ENCODE measurements around the gene PDCD6IP. TPM values are rescaled to one million over a fixed set of nuclear protein-coding genes. Genes with fewer than 3 reads are reported as not detected.

Gene PDCD6IP
- total RNA-seq, 1 donor from 2014 or later = 168 TPM

DNA sequence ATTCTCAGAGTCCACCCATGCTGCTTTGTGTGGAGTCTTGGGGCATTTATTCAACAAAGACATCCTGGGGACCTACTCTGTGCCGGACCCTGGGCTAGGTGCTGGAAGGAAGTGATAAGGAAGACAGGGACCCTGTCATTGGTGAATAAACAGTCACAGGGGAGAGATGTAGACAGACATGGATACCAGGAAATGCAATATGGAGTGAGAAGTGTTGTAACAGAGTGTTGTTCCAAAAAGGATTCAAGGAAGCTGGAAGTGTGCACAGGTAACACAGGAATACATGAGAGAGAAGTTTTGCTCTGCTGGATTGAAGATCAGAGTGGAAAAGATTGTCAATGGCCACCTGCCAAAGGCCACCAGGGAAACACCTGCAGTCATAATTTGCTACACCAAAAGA, 89.0 kb downstream of the PDCD6IP start:
- DNase-seq (ENCODE audit: low spot score) = no peak

- no peak for DNase-seq (ENCODE audit: low spot score)
These were observed 91.1 kb downstream of the PDCD6IP start for GRCh38 chr3:33889394-33890039.

DNA sequence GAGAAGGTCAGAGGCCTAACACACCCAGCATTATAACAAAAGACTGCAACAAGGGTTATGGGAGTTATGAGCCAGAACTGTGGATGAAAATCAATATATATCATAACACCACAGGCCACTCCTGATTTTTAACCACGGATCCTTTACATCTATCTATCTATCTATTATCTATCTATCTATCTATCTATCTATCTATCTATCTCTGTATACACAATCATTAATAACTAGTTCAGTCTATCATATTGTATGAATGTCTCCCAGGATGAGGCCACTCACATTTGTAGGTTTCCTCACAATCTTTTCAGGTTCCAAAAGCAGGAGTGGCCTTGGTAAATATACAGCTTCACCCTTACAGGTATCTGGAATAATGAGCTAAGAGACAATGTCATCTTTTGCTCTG, 94.2 kb downstream of the PDCD6IP start:
- DNase-seq (ENCODE audit: low spot score) = no peak

GRCh38 chr3:33895658-33896057, 97.2 kb downstream of the PDCD6IP start:
- no peak for DNase-seq (ENCODE audit: low spot score)

- DNase-seq (ENCODE audit: low spot score) = no peak
These were observed 98.9 kb downstream of the PDCD6IP start for GRCh38 chr3:33897306-33897705.

DNA sequence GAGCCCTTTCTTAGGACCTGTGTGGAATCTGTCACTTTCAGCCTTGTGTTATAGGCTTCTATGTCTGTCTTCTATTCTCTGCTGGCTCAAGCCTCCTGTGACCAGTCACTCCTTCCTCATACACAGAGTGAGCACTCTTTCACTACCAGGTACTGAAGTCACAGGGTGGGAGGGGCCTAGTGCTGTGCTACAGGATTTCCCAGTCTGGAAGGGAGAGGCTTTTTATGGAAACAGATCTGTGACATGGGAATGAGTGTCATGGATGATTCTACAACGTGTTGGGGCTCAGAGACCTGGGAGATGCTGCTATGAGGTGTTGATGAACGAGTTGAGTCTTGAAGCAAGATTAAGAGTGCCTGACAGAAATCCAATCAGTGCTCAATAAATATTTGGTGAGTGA, 100.5 kb downstream of the PDCD6IP start:
- no peak for DNase-seq (ENCODE audit: low spot score)

- no peak for DNase-seq (ENCODE audit: low spot score)
These were observed 102.0 kb downstream of the PDCD6IP start for GRCh38 chr3:33900440-33900808.

GRCh38 chr3:33900809-33901505, 102.5 kb downstream of the PDCD6IP start:
- peak; percentile 73 for DNase-seq (ENCODE audit: low spot score)

GRCh38 chr3:33901862-33902563, 103.6 kb downstream of the PDCD6IP start:
- no peak for DNase-seq (ENCODE audit: low spot score)

- no peak for DNase-seq (ENCODE audit: low spot score)
These were observed 106.3 kb downstream of the PDCD6IP start for GRCh38 chr3:33904730-33905129.

GRCh38 chr3:33908250-33908851, 109.9 kb downstream of the PDCD6IP start:
- DNase-seq (ENCODE audit: low spot score) = no peak

DNA sequence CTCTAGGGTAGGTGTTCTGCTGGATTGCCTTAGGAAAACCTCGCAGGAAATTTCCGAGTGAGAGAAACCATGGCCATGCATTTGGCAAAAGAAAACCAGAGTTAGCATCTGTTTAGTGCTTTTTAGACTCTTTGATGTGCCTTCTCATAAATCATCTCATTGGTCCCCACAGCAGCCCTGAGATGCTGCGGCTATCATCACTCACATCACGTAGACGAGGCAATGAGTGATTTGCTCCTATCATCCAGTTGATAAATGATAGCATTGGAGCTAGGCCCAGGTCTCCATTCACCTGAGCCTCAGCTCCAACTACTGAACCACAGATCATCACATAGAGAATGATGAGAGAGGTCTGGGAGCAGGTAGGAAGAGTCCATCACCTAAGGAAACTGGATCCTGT, 111.1 kb downstream of the PDCD6IP start:
- no peak for DNase-seq (ENCODE audit: low spot score)

DNA sequence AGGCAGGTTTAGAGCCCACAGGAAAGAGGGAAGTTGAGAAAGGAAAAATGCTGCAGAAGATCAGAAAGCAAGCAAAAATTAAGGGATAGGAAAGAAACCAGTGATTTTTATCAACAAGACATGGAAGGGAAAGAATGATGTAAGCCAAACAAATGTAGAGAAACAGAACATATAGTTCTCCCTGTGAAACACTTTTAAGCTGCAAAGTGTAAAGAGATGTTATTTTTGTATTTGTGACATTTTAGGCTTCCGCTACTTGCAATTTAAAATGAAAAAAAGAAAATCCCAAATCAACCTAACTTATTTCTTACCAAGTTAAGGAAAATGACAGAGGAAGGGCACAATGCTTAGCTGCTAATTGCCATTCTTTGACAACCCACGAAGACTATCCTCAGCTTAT, 111.6 kb downstream of the PDCD6IP start:
- no peak for DNase-seq (ENCODE audit: low spot score)

DNA sequence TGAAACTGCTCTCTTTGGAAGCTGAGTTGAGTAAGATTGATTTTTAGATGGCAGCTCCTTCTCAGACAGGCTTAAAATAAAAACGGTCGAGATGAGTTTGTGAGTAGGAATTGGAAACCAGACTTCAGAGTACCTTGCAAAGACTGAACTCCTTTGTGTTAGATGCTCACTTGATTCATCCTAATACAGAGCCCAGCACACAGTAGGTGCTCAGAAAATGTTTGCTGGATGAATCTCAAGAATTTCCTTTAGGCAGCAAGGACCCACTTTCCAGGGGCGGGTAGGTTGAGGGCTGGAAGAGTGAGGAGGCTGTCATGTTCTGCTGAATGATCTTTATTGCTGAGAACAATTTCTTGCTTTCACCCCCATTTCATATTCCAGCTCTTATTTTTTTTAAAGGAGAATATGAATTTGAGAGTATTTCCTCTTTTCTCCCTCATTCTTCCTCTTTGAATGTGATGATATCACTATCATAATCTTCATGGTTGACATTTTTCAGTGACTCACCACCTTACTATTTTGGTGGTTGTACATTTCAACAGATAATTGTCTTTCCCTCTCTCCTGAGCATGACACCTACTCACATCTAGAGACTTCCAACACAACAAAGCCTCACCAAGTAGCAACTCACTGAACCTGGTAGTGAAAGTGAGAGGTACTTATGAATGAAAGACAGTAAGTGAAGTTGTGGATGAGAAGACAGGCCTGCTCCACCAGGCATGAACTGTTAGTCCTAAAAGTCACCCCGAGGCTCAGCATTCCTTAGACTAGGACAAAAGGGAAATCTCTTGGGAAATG, 113.3 kb downstream of the PDCD6IP start:
- DNase-seq (ENCODE audit: low spot score) = peak; percentile 24

- DNase-seq (ENCODE audit: low spot score) = no peak
These were observed 115.8 kb downstream of the PDCD6IP start for GRCh38 chr3:33914212-33914611.

DNA sequence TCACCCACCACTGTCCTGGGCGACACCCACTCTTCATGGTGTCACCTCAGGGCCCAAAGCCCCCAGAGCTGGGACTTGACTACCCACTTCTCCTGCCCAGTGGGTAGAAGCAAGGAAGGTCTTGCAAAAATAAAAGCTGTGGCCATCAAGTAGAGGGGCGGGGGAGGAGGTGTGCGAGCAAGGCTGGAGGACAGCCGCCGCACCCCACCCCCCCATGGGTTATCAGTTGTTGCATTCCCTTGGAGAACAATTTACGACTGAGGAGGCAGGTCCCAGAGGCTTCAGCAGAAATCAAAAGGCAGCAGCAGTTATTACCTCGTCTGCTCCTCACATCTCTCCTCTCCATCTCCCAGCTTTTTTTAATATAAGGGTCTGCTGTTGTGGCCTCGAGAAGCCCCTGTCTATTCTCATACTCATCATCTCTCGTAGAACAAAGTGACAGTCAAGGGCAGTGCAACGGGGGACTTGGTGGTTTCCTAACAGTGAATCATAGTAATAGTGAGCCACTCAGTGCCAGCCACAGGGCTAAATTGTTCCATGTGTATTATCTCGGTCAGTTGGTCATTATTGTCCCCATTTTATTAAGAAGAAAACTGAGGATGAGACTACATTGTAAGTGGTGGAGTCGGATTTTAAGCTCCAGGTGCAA, 116.4 kb downstream of the PDCD6IP start:
- DNase-seq (ENCODE audit: low spot score) = no peak

DNA sequence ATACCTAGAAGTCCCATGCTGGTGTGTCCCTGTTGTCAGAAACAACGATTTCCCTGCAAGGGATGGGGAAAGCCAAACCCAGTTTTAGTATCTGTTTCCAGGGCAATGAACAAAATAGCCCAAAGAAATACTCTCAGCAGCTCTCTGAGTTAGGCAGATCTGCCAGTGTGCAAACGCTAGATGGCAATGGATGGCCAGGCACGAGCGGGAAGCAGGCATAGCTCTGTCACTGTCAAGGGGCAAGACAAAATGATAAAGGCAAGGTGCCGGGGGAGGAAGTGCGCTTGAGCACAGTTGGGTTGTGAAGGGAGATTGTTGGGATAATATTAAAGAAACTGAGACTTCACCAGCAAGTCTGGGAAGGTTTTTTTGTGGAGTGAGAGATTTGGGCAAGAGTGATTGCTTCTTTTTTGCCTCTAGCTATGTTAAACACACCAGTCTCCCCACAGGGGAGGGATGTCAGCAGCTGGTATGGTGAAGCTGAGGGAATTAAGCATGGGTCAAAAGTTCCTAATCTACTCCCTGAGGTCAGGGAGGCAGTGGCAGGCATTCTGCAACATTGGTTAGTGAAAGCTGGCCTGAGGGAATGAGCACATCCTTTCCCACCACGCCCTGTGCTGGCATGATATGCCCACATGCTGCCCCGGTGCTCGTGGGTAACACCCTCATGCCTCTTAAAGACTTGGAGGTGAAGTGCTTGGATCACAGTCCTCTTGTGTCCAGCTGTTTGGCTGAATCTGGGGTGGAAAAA, 117.5 kb downstream of the PDCD6IP start:
- peak; percentile 42 for DNase-seq (ENCODE audit: low spot score)

- DNase-seq (ENCODE audit: low spot score) = no peak
These were observed 119.8 kb downstream of the PDCD6IP start for GRCh38 chr3:33918126-33918756.
